Measurements from ENCODE around the gene OSBPL3.

GRCh38 chr7:24971333-24972165 is 8.4 kb downstream of the OSBPL3 start:
- TF ChIP-seq, protein P1, sequence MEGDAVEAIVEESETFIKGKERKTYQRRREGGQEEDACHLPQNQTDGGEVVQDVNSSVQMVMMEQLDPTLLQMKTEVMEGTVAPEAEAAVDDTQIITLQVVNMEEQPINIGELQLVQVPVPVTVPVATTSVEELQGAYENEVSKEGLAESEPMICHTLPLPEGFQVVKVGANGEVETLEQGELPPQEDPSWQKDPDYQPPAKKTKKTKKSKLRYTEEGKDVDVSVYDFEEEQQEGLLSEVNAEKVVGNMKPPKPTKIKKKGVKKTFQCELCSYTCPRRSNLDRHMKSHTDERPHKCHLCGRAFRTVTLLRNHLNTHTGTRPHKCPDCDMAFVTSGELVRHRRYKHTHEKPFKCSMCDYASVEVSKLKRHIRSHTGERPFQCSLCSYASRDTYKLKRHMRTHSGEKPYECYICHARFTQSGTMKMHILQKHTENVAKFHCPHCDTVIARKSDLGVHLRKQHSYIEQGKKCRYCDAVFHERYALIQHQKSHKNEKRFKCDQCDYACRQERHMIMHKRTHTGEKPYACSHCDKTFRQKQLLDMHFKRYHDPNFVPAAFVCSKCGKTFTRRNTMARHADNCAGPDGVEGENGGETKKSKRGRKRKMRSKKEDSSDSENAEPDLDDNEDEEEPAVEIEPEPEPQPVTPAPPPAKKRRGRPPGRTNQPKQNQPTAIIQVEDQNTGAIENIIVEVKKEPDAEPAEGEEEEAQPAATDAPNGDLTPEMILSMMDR (IDR thresholded peaks at IDR 0.05; ENCODE audit: insufficient read depth, low read length, poor library complexity, severe bottlenecking), result no peak
- no peak for TF ChIP-seq EZH2phosphoT487 (conservative IDR thresholded peaks at IDR 0.05; ENCODE audit: low read length)
